Measurements from ENCODE around the gene CYP2D6.
"Not testable (repeated sequence)": the region's sequence is repeated elsewhere in the genome, so short reads cannot be mapped to it uniquely, and the experiment has no call there.

CYP2D6 gene

GRCh38 chr22:42130639-42131431 is at the start of gene CYP2D6:
Gene CYP2D6 (minus strand): TSS chr22:42130810. CDS start chr22:42130791, 19 bp downstream.
- not testable (repeated sequence) for H3K4me2 ChIP-seq; H2AFZ ChIP-seq (ENCODE audit: low read depth); H4K20me1 ChIP-seq (ENCODE audit: insufficient read depth); H3K36me3 ChIP-seq (ENCODE audit: insufficient read depth); H3K79me2 ChIP-seq (ENCODE audit: insufficient read depth, low read depth); H3K4me1 ChIP-seq (ENCODE audit: low read depth, poor library complexity, severe bottlenecking); H3K27me3 ChIP-seq (ENCODE audit: insufficient read depth, low read depth); H3K27ac ChIP-seq; H3K4me3 ChIP-seq (IDR thresholded peaks at IDR 0.05; ENCODE audit: insufficient read depth, low read depth, low read length); H3K9ac ChIP-seq

DNA sequence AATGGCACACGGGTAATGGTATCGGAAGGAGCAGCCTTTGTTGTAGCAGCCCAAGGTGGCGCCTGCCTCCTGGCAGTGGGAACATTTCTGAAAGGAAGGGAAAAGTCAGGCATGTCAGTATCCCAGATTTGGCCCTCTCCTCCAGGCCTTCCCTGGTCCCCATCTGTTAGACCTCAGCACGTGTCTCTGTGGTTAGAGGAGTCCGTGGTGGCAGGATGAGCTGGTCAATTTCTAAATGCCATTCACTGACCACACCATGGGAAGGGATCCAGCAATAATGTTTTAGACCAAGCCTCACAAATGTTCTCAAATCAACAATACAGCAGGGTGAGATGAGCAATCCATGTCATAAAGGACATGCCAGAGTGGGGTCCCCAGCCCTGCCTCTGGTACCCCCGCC is 49.0 kb upstream of the CYP2D6 start:
- no peak overlapping the region for H3K27ac ChIP-seq
- peaks cover 38% of the 10 kb centered on the region; the same call in 1 of the 2 replicates for H3K79me2 ChIP-seq (ENCODE audit: insufficient read depth, low read depth)
- peak overlapping the region; percentile 46; the same call in 1 of the 2 replicates for H3K4me2 ChIP-seq
- H2AFZ ChIP-seq (ENCODE audit: low read depth), result no peak overlapping the region
- no peaks in the 10 kb centered on the region for H4K20me1 ChIP-seq (ENCODE audit: insufficient read depth)
- H3K9ac ChIP-seq, result no peak overlapping the region
- peaks cover 65% of the 10 kb centered on the region for H3K4me1 ChIP-seq (ENCODE audit: low read depth, poor library complexity, severe bottlenecking)
- peaks cover 4% of the 10 kb centered on the region; the same call in 1 of the 2 replicates for H3K36me3 ChIP-seq (ENCODE audit: insufficient read depth)
- no peak for TF ChIP-seq CTCF (conservative IDR thresholded peaks at IDR 0.05; ENCODE audit: low read depth, low read length)
- H3K4me3 ChIP-seq (IDR thresholded peaks at IDR 0.05; ENCODE audit: insufficient read depth, low read depth, low read length), result no peak overlapping the region
- H3K27me3 ChIP-seq (ENCODE audit: insufficient read depth, low read depth), result no peaks in the 10 kb centered on the region

DNA sequence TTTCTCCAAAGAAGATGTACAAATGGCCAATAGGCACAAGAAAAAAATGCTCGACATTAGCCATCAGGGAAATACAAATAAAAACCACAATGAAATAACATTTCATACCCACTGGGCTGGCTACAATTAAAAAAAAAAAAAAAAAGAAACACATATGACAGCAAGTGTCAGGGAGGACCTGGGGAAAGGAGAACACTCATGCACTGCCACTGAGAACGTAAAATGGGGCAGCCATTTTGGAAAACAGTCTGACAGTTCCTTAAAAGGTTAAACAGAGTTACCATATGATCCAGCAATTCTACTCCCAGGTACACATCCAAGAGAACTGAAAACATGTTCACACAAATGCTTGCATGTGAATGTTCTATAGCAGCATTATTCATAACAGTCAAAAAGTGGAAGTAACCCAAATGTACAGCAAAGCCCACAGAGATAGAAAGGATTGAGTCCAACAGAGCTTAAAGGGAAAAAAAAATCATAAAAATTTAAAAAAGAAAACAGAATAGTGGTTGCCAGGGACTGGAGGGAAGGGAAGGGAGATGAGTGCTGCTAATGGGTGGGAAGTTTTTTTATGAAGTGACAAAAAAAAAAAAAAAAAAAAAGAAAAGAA is 48.4 kb upstream of the CYP2D6 start:
- Histone ChIP-seq H3K4me3 (IDR thresholded peaks at IDR 0.05; ENCODE audit: insufficient read depth, low read depth, low read length) (no peak overlapping the region), H2AFZ (ENCODE audit: low read depth) (no peak overlapping the region), H3K4me2 (no peak overlapping the region), H3K79me2 (ENCODE audit: insufficient read depth, low read depth) (peaks cover 32% of the 10 kb centered on the region; the same call in 1 of the 2 replicates), H4K20me1 (ENCODE audit: insufficient read depth) (no peaks in the 10 kb centered on the region), H3K36me3 (ENCODE audit: insufficient read depth) (peaks cover 4% of the 10 kb centered on the region; the same call in 1 of the 2 replicates), H3K4me1 (ENCODE audit: low read depth, poor library complexity, severe bottlenecking) (peaks cover 65% of the 10 kb centered on the region), H3K27me3 (ENCODE audit: insufficient read depth, low read depth) (no peaks in the 10 kb centered on the region), H3K9ac (no peak overlapping the region), H3K27ac (no peak overlapping the region)
- TF ChIP-seq CTCF (conservative IDR thresholded peaks at IDR 0.05; ENCODE audit: low read depth, low read length), result no peak

DNA sequence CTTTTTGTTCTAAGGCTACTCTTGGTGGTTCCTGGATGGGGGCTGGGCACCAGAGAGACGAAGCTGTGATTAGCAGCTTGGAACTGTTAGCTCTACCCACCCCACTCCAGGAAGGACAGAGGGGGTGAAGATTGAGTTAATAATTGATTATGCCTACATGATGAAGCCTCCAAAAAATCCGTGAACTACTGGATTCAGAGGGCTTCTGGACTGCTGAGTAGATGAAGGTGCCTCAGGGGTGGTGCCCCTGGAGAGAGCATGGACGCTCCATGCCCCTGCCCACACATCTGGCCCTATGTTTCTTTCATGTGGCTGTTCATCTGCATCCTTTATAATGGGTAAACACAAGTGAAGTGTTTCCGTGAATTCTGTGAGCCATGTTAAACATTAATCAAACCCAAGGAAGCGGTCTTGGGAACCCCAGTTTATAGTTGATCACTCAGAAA is 47.3 kb upstream of the CYP2D6 start:
- peaks cover 4% of the 10 kb centered on the region; the same call in 1 of the 2 replicates for H3K36me3 ChIP-seq (ENCODE audit: insufficient read depth)
- H3K4me2 ChIP-seq, result no peak overlapping the region
- peaks cover 37% of the 10 kb centered on the region; the same call in 1 of the 2 replicates for H3K79me2 ChIP-seq (ENCODE audit: insufficient read depth, low read depth)
- H3K4me1 ChIP-seq (ENCODE audit: low read depth, poor library complexity, severe bottlenecking), result peaks cover 64% of the 10 kb centered on the region
- no peak overlapping the region for H2AFZ ChIP-seq (ENCODE audit: low read depth)
- no peak overlapping the region for H3K27ac ChIP-seq
- H3K4me3 ChIP-seq (IDR thresholded peaks at IDR 0.05; ENCODE audit: insufficient read depth, low read depth, low read length), result no peak overlapping the region
- no peak overlapping the region for H3K9ac ChIP-seq
- H3K27me3 ChIP-seq (ENCODE audit: insufficient read depth, low read depth), result no peaks in the 10 kb centered on the region
- H4K20me1 ChIP-seq (ENCODE audit: insufficient read depth), result no peaks in the 10 kb centered on the region
- no peak for TF ChIP-seq CTCF (conservative IDR thresholded peaks at IDR 0.05; ENCODE audit: low read depth, low read length)

Data from KMS-11 (cell line).